H1 (cell line): ENCODE results near the gene LRRK1. TPM values are rescaled to one million over a fixed set of nuclear protein-coding genes. Genes with fewer than 3 reads are reported as not detected.

ENCODE experiments used
- CTCF ChIA-PET: fragments of 300-600 bp; sonication (Branson Sonifier 250); formaldehyde crosslinking; loops from one replicate; lab custom pipeline; 2021; ENCODE audit not compliant: partially characterized antibody; lab: Charles Lee
- POLR2A ChIA-PET: fragments of 300-600 bp; sonication (Branson Sonifier 250); formaldehyde crosslinking; loops from one replicate; lab custom pipeline; 2021; ENCODE audit warnings: inconsistent platforms; ENCODE audit not compliant: partially characterized antibody; lab: Charles Lee
- DNase-seq, 2 experiments: peaks; one replicate each; pipeline versions ENCODE4 v3.0.0 to v3.0.0-alpha.2; 2010 to 2022; ENCODE audit warnings: low spot score in 2 of 2, low read depth in 1 of 2, mixed read lengths in 1 of 2
- FAIRE-seq: peaks from 2 replicates; lab custom pipeline; 2011; peaks lifted over from hg19 to GRCh38; lab: Jason Lieb, UNC
- H2AFZ ChIP-seq: 2 replicates; pipeline ENCODE4 v1.8.1; 2012; ENCODE audit warnings: low read length, inconsistent platforms
- H2AK5ac ChIP-seq: 2 replicates; pipeline ENCODE4 v1.6.1; 2013; ENCODE audit warnings: low read depth, low read length
- H2BK120ac ChIP-seq: replicated peaks from 2 replicates; pipeline ENCODE3; 2013; ENCODE audit warnings: low read depth, low read length, inconsistent platforms
- H2BK12ac ChIP-seq: 2 replicates; pipeline ENCODE4 v1.6.1; 2013; ENCODE audit warnings: low read depth, low read length
- H2BK15ac ChIP-seq: 2 replicates; pipeline ENCODE4 v1.6.1; 2013; ENCODE audit warnings: low read length
- H2BK20ac ChIP-seq: 2 replicates; pipeline ENCODE4 v1.6.1; 2013; ENCODE audit warnings: low read length
- H2BK5ac ChIP-seq: 2 replicates; pipeline ENCODE4 v1.6.1; 2013; ENCODE audit warnings: low read depth, low read length
- H3K14ac ChIP-seq: 2 replicates; pipeline ENCODE4 v1.6.1; 2013; ENCODE audit warnings: inconsistent platforms; ENCODE audit not compliant: insufficient read length
- H3K18ac ChIP-seq: 2 replicates; pipeline ENCODE4 v1.6.1; 2013; ENCODE audit warnings: low read length; ENCODE audit errors: extremely low read depth
- H3K23ac ChIP-seq: 2 replicates; pipeline ENCODE4 v1.6.1; 2013; ENCODE audit warnings: inconsistent platforms; ENCODE audit not compliant: insufficient read length
- H3K23me2 ChIP-seq: 2 replicates; pipeline ENCODE4 v1.6.1; 2013; ENCODE audit warnings: low read depth, low read length
- H3K27ac ChIP-seq: 2 replicates; pipeline ENCODE4 v1.6.1; 2011; ENCODE audit warnings: low read depth, low read length, inconsistent platforms
- H3K27me3 ChIP-seq, 4 experiments: replicated peaks in 1 of 4; 1 replicate in 1 of 4; 2 replicates in 3 of 4; pipeline versions ENCODE4 v1.6.1 to v1.8.1; 2011 to 2013; ENCODE audit warnings: low read length in 3 of 4, mild to moderate bottlenecking in 3 of 4, inconsistent platforms in 2 of 4, mixed read lengths in 2 of 4, moderate library complexity in 1 of 4; ENCODE audit not compliant: control insufficient read depth in 3 of 4, insufficient read depth in 3 of 4; ENCODE audit errors: extremely low read depth in 1 of 4
- H3K36me3 ChIP-seq, 4 experiments: 2 replicates each; pipeline versions ENCODE4 v1.6.1 to v1.8.1; 2011 to 2013; ENCODE audit warnings: mild to moderate bottlenecking in 4 of 4, low read length in 3 of 4, moderate library complexity in 2 of 4, control low read depth in 1 of 4, inconsistent platforms in 1 of 4; ENCODE audit not compliant: insufficient read depth in 4 of 4, control insufficient read depth in 2 of 4
- H3K4ac ChIP-seq: replicated peaks from 2 replicates; pipeline ENCODE3; 2013; ENCODE audit warnings: low read length, low read depth, mixed read lengths, inconsistent platforms; ENCODE audit not compliant: insufficient read length
- H3K4me1 ChIP-seq, 4 experiments: replicated peaks in 1 of 4; 1 replicate in 1 of 4; 2 replicates in 3 of 4; pipeline versions ENCODE4 v1.6.1 to v1.8.1; 2011 to 2013; ENCODE audit warnings: low read length in 3 of 4, inconsistent platforms in 2 of 4, mixed read lengths in 1 of 4; ENCODE audit not compliant: insufficient read depth in 4 of 4, control insufficient read depth in 3 of 4
- H3K4me2 ChIP-seq, 2 experiments: 2 replicates each; pipeline versions ENCODE4 v1.6.1 to v1.8.1; 2011 to 2013; ENCODE audit warnings: low read depth in 2 of 2, low read length in 2 of 2, control low read depth in 1 of 2, inconsistent platforms in 1 of 2, mild to moderate bottlenecking in 1 of 2; ENCODE audit not compliant: insufficient read depth in 1 of 2
- H3K4me3 ChIP-seq, 4 experiments: fragments of 200-600, 300-600 bp in 1 of 4; sonication (generic), shearing (Covaris generic), sonication (Bioruptor Twin) in 1 of 4; 2 replicates each; pipeline versions ENCODE4 v1.5.1 to v1.8.1; 2011 to 2016; ENCODE audit warnings: low read length in 4 of 4, low read depth in 3 of 4, control low read depth in 2 of 4, inconsistent platforms in 2 of 4, mild to moderate bottlenecking in 2 of 4, mixed read lengths in 1 of 4, moderate library complexity in 1 of 4; ENCODE audit not compliant: insufficient read depth in 2 of 4; ENCODE audit errors: extremely low read depth in 1 of 4
- H3K56ac ChIP-seq: replicated peaks from 2 replicates; pipeline ENCODE3; 2013; ENCODE audit warnings: low read depth, mild to moderate bottlenecking, mixed read lengths, low read length, inconsistent platforms; ENCODE audit not compliant: insufficient read length
- H3K79me1 ChIP-seq: 2 replicates; pipeline ENCODE4 v1.6.1; 2013; ENCODE audit warnings: low read depth, low read length, control low read depth
- H3K79me2 ChIP-seq, 2 experiments: 2 replicates each; pipeline versions ENCODE4 v1.6.1 to v1.8.1; 2012 to 2013; ENCODE audit warnings: low read length in 2 of 2, mild to moderate bottlenecking in 2 of 2, inconsistent platforms in 1 of 2; ENCODE audit not compliant: insufficient read depth in 2 of 2, control insufficient read depth in 1 of 2
- H3K9ac ChIP-seq, 4 experiments: replicated peaks in 1 of 4; 1 replicate in 1 of 4; 2 replicates in 3 of 4; pipeline versions ENCODE4 v1.6.1 to v1.8.1; 2011 to 2013; ENCODE audit warnings: low read depth in 3 of 4, low read length in 3 of 4, control low read depth in 2 of 4, mild to moderate bottlenecking in 2 of 4, moderate library complexity in 2 of 4, inconsistent platforms in 1 of 4; ENCODE audit errors: extremely low read depth in 1 of 4
- H3K9me3 ChIP-seq, 2 experiments: 2 replicates each; pipeline versions ENCODE4 v1.6.1 to v1.8.1; 2012 to 2013; ENCODE audit warnings: mild to moderate bottlenecking in 2 of 2, moderate library complexity in 2 of 2, control low read depth in 1 of 2, inconsistent platforms in 1 of 2, low read depth in 1 of 2, low read length in 1 of 2, mixed read lengths in 1 of 2; ENCODE audit not compliant: insufficient read depth in 2 of 2
- H4K20me1 ChIP-seq, 2 experiments: replicated peaks in 1 of 2; 2 replicates each; pipeline versions ENCODE3 to v1.8.1; 2011 to 2013; ENCODE audit warnings: inconsistent platforms in 2 of 2, low read length in 2 of 2, mild to moderate bottlenecking in 1 of 2; ENCODE audit not compliant: insufficient read depth in 2 of 2, control insufficient read depth in 1 of 2
- H4K5ac ChIP-seq: 2 replicates; pipeline ENCODE4 v1.6.1; 2013; ENCODE audit warnings: low read length, low read depth, mixed read lengths, inconsistent platforms; ENCODE audit not compliant: insufficient read length
- H4K8ac ChIP-seq: 2 replicates; pipeline ENCODE4 v1.8.0; 2013; ENCODE audit warnings: mild to moderate bottlenecking, moderate library complexity, low read length, inconsistent platforms; ENCODE audit not compliant: insufficient read depth; ENCODE audit errors: extremely low read depth
- H4K91ac ChIP-seq: replicated peaks from 2 replicates; pipeline ENCODE3; 2013; ENCODE audit warnings: low read length, mixed read lengths, inconsistent platforms; ENCODE audit not compliant: insufficient read length
- CBX5 ChIP-seq: fragments of 300-800, 300-1000 bp; sonication (generic); IDR thresholded peaks from 2 replicates; pipeline ENCODE4 v1.7.1; 2016; ENCODE audit warnings: antibody characterized with exemption, low read length, low read depth
- CTCF ChIP-seq, 3 experiments: IDR thresholded peaks; 1 replicate in 2 of 3; 2 replicates in 1 of 3; pipeline versions ENCODE4 v1.5.1 to v1.6.1; 2011; ENCODE audit warnings: low read length in 3 of 3, mild to moderate bottlenecking in 3 of 3, inconsistent platforms in 2 of 3, low read depth in 1 of 3, moderate library complexity in 1 of 3; ENCODE audit not compliant: insufficient read depth in 1 of 3; ENCODE audit errors: control extremely low read depth in 1 of 3
- GABPA ChIP-seq: IDR thresholded peaks from 2 replicates; pipeline ENCODE4 v1.6.1; 2011; ENCODE audit warnings: mild to moderate bottlenecking, low read length, moderate library complexity, borderline replicate concordance; ENCODE audit not compliant: insufficient read depth
- GTF2F1 ChIP-seq: IDR thresholded peaks from 2 replicates; pipeline ENCODE4 v1.6.1; 2012; ENCODE audit warnings: low read depth, low read length, improper control_type of control experiment, borderline replicate concordance
- MAX ChIP-seq: IDR thresholded peaks from 2 replicates; pipeline ENCODE4 v1.6.1; 2012; ENCODE audit warnings: inconsistent platforms
- RFX5 ChIP-seq: IDR thresholded peaks from 2 replicates; pipeline ENCODE4 v1.6.1; 2011; ENCODE audit warnings: low read depth, low read length, improper control_type of control experiment, borderline replicate concordance
- SIX5 ChIP-seq: IDR thresholded peaks from 2 replicates; pipeline ENCODE4 v1.6.1; 2011; ENCODE audit warnings: mild to moderate bottlenecking, low read depth, low read length
- SP4 ChIP-seq: IDR thresholded peaks from 2 replicates; pipeline ENCODE4 v1.6.1; 2012; ENCODE audit warnings: low read length, inconsistent platforms
- SUZ12 ChIP-seq: fragments of 200-600 bp; sonication (generic); IDR thresholded peaks from 2 replicates; pipeline ENCODE4 v1.6.1; 2012; ENCODE audit warnings: mild to moderate bottlenecking, inconsistent platforms, low read length, moderate library complexity, mixed read lengths
- YY1 ChIP-seq: IDR thresholded peaks from 2 replicates; pipeline ENCODE4 v1.6.1; 2011; ENCODE audit warnings: low read depth, mild to moderate bottlenecking, low read length
- ZNF274 ChIP-seq: IDR thresholded peaks from 2 replicates; pipeline ENCODE4 v1.7.0; 2012; ENCODE audit warnings: low read length, borderline replicate concordance; ENCODE audit errors: extremely low read depth
- WGBS, 2 experiments: shearing (Covaris generic) in 1 of 2; methylation state at CpG; one replicate each; pipeline versions ENCODE4 v1.1.6 to v1.1.7; 2013 to 2015; ENCODE audit warnings: low lambda C conversion rate in 2 of 2, mixed read lengths in 2 of 2, inconsistent platforms in 1 of 2, low coverage in 1 of 2, missing lambda C conversion rate in 1 of 2; ENCODE audit not compliant: insufficient replicate concordance in 2 of 2, insufficient coverage in 1 of 2, insufficient read length in 1 of 2; ENCODE audit errors: extremely low coverage in 1 of 2, missing lambda C conversion rate in 1 of 2; 5-methylcytosine and 5-hydroxymethylcytosine counted together
- polyA plus RNA-seq, 7 experiments: library from polyadenylated mRNA; depleted of rRNA in 3 of 7; stranded (reverse) in 5 of 7; unstranded in 2 of 7; fragments of >200 nt in 5 of 7; fragments of 200-250 nt in 2 of 7; gene quantifications; 1 replicate in 5 of 7; 2 replicates in 1 of 7; 4 replicates in 1 of 7; pipeline versions ENCODE4 v1.2.1 to v1.2.3, GENCODE V29; 2011 to 2013; ENCODE audit warnings: missing spikeins in 2 of 7, mixed read lengths in 2 of 7
- total RNA-seq: library from RNA; stranded (reverse); fragmentation: NEBNext Ultra II Directional; extraction: Animal tissue kit (Norgen Biotek cat#: 25700); gene quantifications from 2 replicates; pipeline ENCODE4 v1.2.1, GENCODE V29; 2021

LRRK1 gene
- total and polyA plus RNA-seq, 2 of the 8 experiments (the other 6 are each of a cell fraction or from before 2014, with no cell fraction given), result 1.2 to 3.6 TPM

GRCh38 chr15:101045236-101045646 is 126.1 kb downstream of the LRRK1 start:
- Histone ChIP-seq H2BK20ac (no peak overlapping the region), H3K4me3 (no peak overlapping the region), H2BK15ac (no peak overlapping the region), H3K23ac (no peak overlapping the region), H3K79me1 (no peaks in the 10 kb centered on the region), H4K91ac (no peak overlapping the region), H3K4ac (no peak overlapping the region), H4K20me1 (no peaks in the 10 kb centered on the region), H3K4me1 (peaks cover 0 to 9% (median 5%) of the 10 kb centered on the region in 4 experiments; a peak in 6 of 7 replicates), H4K8ac (no peak overlapping the region), H3K14ac (no peak overlapping the region), H3K4me2 (no peak overlapping the region), H3K23me2 (no peaks in the 10 kb centered on the region), H3K9ac (no peak overlapping the region), H3K27me3 (0 out of 7 replicates have a peak, but pooled peaks cover 0 to 2% (median 0%) of the 10 kb centered on the region in 4 experiments), H2BK120ac (no peak overlapping the region), H3K27ac (no peak overlapping the region), H3K36me3 (no peaks in the 10 kb centered on the region), H2AK5ac (no peak overlapping the region), H2BK5ac (no peak overlapping the region), H3K18ac (no peak overlapping the region), H2AFZ (no peak overlapping the region), H3K9me3 (no peaks in the 10 kb centered on the region), H3K79me2 (no peaks in the 10 kb centered on the region), H3K56ac (no peak overlapping the region), H2BK12ac (no peak overlapping the region), H4K5ac (no peak overlapping the region)
- WGBS, 2 experiments, result 96% methylated on average over 14 of the region's 14 CpGs; no CpG with 5 or more reads in 1 of the 2 experiments
- ChIA-PET POLR2A (interaction anchor here (0.9 kb wide), 1 partner anchor 26 kb away, joined by 3 read pairs; no protein-coding TSS in a partner anchor), CTCF (interaction anchor here (0.6 to 1.3 kb wide), 2 partner anchors 29 to 95 kb away, joined by 3 to 6 read pairs; no protein-coding TSS in a partner anchor)
- no peak for FAIRE-seq
- no peak for DNase-seq
- TF ChIP-seq ZNF274 (no peak), YY1 (no peak), SUZ12 (no peak), SP4 (no peak), MAX (no peak), CTCF (IDR thresholded peaks at IDR 0.05; ENCODE audit: control extremely low read depth in 1 of 3, insufficient read depth in 1 of 3, low read depth in 1 of 3, low read length in 3 of 3) (no peak), GABPA (no peak), CBX5 (no peak), SIX5 (no peak), RFX5 (no peak), GTF2F1 (no peak)
